ENCODE results near the gene COL6A6.

Gene COL6A6

DNA sequence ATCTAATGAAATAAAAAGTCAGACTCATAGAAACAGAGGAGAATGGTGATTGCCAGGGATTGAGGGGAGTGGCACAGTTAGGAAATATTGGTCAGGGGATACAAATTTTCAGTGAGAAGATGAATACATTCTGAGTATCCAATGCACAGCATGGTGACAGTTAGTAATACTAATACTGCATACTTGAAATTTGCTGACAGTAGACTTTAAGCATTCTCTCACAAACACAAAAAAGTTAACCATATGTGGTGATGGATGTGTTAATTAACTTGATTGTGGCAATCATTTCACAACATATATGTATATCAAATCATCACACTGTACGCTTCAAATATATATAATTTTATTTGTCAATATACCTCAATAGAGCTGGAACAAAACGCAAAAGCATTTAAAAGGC lies 9.2 kb upstream of the COL6A6 start:
- H3K9me3 ChIP-seq (ENCODE audit: control insufficient read depth, low read length) = no peaks in the 10 kb centered on the region
- DNase-seq (ENCODE audit: low read depth) = no peak
- peaks cover 6% of the 10 kb centered on the region for H3K27me3 ChIP-seq (replicated peaks; ENCODE audit: control insufficient read depth, insufficient read depth, low read length)
- no peak overlapping the region for H3K4me3 ChIP-seq (ENCODE audit: low read length)
- peaks cover 13% of the 10 kb centered on the region for H3K4me1 ChIP-seq (ENCODE audit: control insufficient read depth, insufficient read depth, low read length)
- no peak overlapping the region for H3K9ac ChIP-seq (ENCODE audit: low read length)
- no peaks in the 10 kb centered on the region for H3K36me3 ChIP-seq (ENCODE audit: control insufficient read depth, insufficient read depth, low read length, severe bottlenecking)

DNA sequence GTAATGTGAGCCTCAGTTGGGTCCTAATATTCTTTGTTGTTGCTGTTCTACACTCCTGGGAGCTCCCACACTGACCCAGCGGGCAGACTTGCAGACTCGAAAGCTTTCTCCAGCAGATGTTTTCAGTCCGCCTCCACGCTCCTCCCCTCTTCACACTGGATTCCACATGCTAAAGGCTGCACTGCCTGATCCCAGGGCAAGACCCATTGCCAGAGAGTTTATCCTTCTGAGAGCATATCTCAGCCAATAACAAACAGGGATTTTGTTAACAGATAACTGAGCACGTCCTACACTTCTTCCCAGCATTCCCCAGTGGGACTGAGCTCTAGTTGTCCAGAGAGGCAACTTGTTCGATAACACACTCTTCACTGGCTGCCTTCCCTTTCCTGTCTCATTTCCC lies 8.0 kb upstream of the COL6A6 start:
- Histone ChIP-seq H3K9ac (ENCODE audit: low read length) (no peak overlapping the region), H3K36me3 (ENCODE audit: control insufficient read depth, insufficient read depth, low read length, severe bottlenecking) (no peaks in the 10 kb centered on the region), H3K4me1 (ENCODE audit: control insufficient read depth, insufficient read depth, low read length) (peaks cover 13% of the 10 kb centered on the region), H3K9me3 (ENCODE audit: control insufficient read depth, low read length) (no peaks in the 10 kb centered on the region), H3K27me3 (replicated peaks; ENCODE audit: control insufficient read depth, insufficient read depth, low read length) (peaks cover 6% of the 10 kb centered on the region), H3K4me3 (ENCODE audit: low read length) (peak overlapping the region; percentile 46)
- DNase-seq (ENCODE audit: low read depth) = no peak

DNA sequence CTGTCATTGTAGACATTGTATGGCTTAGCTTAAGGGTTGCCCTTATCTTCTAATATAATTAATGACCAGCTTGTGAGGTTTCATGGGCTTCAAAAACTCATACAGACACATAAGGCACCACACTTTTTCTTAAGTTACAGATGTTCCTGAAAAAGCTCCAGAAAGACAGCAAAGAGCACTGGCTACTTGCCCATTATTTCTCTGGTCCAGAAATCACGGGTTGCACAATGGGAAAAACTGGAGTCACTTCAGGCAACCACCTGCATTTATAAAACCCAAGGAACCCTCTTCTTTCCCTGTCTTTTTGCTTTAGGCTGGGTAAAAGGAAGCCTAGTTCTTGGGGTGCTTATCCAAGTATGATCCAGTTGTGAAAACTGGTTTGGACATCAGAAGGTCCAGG lies 2.3 kb upstream of the COL6A6 start:
- peak; percentile 13 for DNase-seq (ENCODE audit: low read depth)

DNA sequence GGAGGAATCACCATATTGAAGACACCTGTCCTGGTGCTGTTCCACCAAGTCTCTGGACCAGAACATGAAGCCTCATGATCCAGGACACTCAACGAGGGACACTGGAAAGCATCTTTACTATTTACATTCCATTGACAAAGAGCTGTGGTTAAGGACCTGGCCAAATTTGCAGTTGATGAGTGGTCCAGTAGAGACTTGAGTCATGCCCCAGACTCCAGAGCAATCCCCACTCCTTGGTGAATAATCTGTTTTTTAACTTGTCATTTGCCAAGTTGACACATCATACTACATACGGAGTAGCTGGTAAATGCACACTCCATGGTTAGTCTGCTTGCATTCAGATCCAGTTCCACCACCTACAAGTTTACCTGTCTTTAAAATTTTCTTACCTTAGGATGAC lies 1.2 kb upstream of the COL6A6 start:
- no peak for DNase-seq (ENCODE audit: low read depth)
- Histone ChIP-seq H3K27me3 (replicated peaks; ENCODE audit: control insufficient read depth, insufficient read depth, low read length) (peaks cover 6% of the 10 kb centered on the region), H3K4me3 (ENCODE audit: low read length) (no peak overlapping the region), H3K9me3 (ENCODE audit: control insufficient read depth, low read length) (no peaks in the 10 kb centered on the region), H3K9ac (ENCODE audit: low read length) (no peak overlapping the region), H3K4me1 (ENCODE audit: control insufficient read depth, insufficient read depth, low read length) (peaks cover 15% of the 10 kb centered on the region), H3K36me3 (ENCODE audit: control insufficient read depth, insufficient read depth, low read length, severe bottlenecking) (no peaks in the 10 kb centered on the region)

More for the DNA sequence above, 2.3 kb upstream of the COL6A6 start:
- H3K27me3 ChIP-seq (replicated peaks; ENCODE audit: control insufficient read depth, insufficient read depth, low read length) = peaks cover 8% of the 10 kb centered on the region
- no peaks in the 10 kb centered on the region for H3K36me3 ChIP-seq (ENCODE audit: control insufficient read depth, insufficient read depth, low read length, severe bottlenecking)
- no peak overlapping the region for H3K9ac ChIP-seq (ENCODE audit: low read length)
- H3K4me1 ChIP-seq (ENCODE audit: control insufficient read depth, insufficient read depth, low read length) = peaks cover 15% of the 10 kb centered on the region
- no peak overlapping the region for H3K4me3 ChIP-seq (ENCODE audit: low read length)
- no peaks in the 10 kb centered on the region for H3K9me3 ChIP-seq (ENCODE audit: control insufficient read depth, low read length)

DNA sequence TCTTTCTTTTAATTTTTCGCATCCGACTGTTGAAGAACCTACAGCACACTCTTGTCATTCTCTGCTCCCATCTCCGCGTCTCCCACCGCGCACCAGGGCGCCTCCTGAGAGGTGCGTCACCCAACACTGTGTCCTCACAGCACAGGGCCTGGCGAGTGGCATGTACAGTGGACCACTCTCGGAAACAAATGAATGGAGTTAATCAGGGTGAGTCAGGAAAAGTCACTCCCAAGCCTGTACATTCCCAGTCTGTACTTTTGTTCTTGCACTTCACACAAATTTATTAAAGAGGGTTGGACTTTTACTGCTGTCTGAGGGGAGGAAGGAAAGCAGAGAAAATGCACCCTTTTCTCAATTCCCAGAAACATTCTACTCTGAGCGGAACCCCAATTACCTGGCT lies 625 bp downstream of the COL6A6 start:
- DNase-seq (ENCODE audit: low read depth) = no peak
- Histone ChIP-seq H3K4me1 (ENCODE audit: control insufficient read depth, insufficient read depth, low read length) (peaks cover 15% of the 10 kb centered on the region), H3K36me3 (ENCODE audit: control insufficient read depth, insufficient read depth, low read length, severe bottlenecking) (no peaks in the 10 kb centered on the region), H3K4me3 (ENCODE audit: low read length) (peak overlapping the region; percentile 72), H3K27me3 (replicated peaks; ENCODE audit: control insufficient read depth, insufficient read depth, low read length) (peaks cover 6% of the 10 kb centered on the region), H3K9me3 (ENCODE audit: control insufficient read depth, low read length) (no peaks in the 10 kb centered on the region), H3K9ac (ENCODE audit: low read length) (no peak overlapping the region)

DNA sequence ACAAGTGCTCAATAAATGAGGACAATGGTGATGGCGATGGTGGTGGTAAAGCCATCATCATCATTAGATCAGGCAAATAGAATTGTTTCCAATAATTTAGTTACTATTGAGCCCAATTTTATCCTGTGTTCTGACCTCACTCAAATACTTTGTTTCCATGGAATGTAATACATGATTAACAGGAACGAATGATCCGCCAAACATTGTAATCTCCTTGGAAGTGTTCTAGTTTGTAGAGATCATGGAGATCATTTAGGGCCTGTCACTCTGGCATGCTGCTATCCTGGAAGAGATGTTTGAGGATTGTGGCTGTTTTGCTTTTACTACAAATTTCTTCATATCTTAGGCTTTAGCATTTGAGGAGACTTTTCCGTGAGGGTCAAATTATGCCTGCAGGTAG lies 2.8 kb downstream of the COL6A6 start:
- Histone ChIP-seq H3K9ac (ENCODE audit: low read length) (no peak overlapping the region), H3K4me1 (ENCODE audit: control insufficient read depth, insufficient read depth, low read length) (peaks cover 10% of the 10 kb centered on the region), H3K9me3 (ENCODE audit: control insufficient read depth, low read length) (no peaks in the 10 kb centered on the region), H3K36me3 (ENCODE audit: control insufficient read depth, insufficient read depth, low read length, severe bottlenecking) (no peaks in the 10 kb centered on the region), H3K4me3 (ENCODE audit: low read length) (no peak overlapping the region), H3K27me3 (replicated peaks; ENCODE audit: control insufficient read depth, insufficient read depth, low read length) (peaks cover 6% of the 10 kb centered on the region)
- no peak for DNase-seq (ENCODE audit: low read depth)

DNA sequence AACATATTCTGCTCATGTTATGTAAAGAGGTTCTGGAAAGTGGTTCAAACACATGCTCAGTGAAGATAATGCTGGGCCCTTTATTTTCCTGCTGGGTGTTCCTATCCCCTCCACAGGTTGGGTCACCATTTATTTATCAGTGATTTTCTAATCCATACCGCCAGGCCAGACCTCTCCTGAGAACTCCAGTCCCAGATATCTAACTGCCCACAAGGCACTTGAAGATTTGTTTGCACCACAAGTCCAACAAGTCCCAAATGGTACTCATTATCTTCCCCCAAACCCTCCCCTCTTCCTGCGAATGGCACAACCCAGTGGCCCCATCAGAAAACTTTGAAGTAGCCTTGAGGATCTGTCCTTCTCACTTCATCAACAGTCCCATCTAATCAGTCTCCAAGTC lies 5.4 kb downstream of the COL6A6 start:
- Histone ChIP-seq H3K9ac (ENCODE audit: low read length) (no peak overlapping the region), H3K4me3 (ENCODE audit: low read length) (no peak overlapping the region), H3K36me3 (ENCODE audit: control insufficient read depth, insufficient read depth, low read length, severe bottlenecking) (no peaks in the 10 kb centered on the region), H3K27me3 (replicated peaks; ENCODE audit: control insufficient read depth, insufficient read depth, low read length) (peaks cover 6% of the 10 kb centered on the region), H3K9me3 (ENCODE audit: control insufficient read depth, low read length) (no peaks in the 10 kb centered on the region), H3K4me1 (ENCODE audit: control insufficient read depth, insufficient read depth, low read length) (peaks cover 5% of the 10 kb centered on the region)
- DNase-seq (ENCODE audit: low read depth) = no peak

DNA sequence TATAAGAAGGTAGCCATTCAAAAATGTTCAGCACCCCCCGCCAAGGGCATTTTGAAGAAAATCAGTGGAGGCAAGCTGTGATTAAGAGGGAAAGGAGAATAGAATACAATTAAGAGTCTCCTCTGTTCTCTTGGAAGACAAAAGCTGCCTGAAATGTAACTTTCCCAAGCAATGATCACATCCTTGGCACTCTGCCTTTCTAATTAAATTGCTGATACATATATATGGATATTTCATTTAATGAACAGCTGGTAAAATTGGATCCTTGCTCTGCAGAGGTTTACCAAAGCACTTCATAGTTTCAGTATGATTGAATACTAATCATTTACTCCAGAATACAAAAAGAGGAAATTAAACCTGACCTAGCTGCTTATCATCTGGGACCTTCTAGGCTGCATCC lies 10.4 kb downstream of the COL6A6 start:
- Histone ChIP-seq H3K4me1 (ENCODE audit: control insufficient read depth, insufficient read depth, low read length) (no peaks in the 10 kb centered on the region), H3K4me3 (ENCODE audit: low read length) (no peak overlapping the region), H3K36me3 (ENCODE audit: control insufficient read depth, insufficient read depth, low read length, severe bottlenecking) (no peaks in the 10 kb centered on the region), H3K27me3 (replicated peaks; ENCODE audit: control insufficient read depth, insufficient read depth, low read length) (no peaks in the 10 kb centered on the region), H3K9ac (ENCODE audit: low read length) (no peak overlapping the region), H3K9me3 (ENCODE audit: control insufficient read depth, low read length) (no peaks in the 10 kb centered on the region)
- no peak for DNase-seq (ENCODE audit: low read depth)

DNA sequence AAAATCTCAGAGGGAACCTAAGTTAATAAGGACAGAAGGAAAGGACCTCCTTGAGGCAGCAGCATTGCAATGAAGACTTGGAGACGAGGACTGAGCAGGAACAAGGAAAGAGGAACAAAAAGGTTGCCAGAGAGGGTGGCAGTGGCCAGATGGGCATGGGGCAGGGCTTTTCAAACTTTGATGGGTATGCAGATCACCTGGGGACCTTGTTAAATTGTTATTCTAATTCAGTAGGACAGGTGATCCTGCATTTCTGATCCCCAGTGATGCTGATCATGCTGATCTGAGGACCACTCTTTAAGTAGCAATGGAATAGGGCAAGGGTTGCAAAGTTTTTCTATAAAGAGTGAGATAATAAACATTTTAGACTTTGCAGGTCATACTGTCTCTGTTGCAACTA lies 11.1 kb downstream of the COL6A6 start:
- Histone ChIP-seq H3K9me3 (ENCODE audit: control insufficient read depth, low read length) (no peaks in the 10 kb centered on the region), H3K4me1 (ENCODE audit: control insufficient read depth, insufficient read depth, low read length) (no peaks in the 10 kb centered on the region), H3K27me3 (replicated peaks; ENCODE audit: control insufficient read depth, insufficient read depth, low read length) (no peaks in the 10 kb centered on the region), H3K36me3 (ENCODE audit: control insufficient read depth, insufficient read depth, low read length, severe bottlenecking) (no peaks in the 10 kb centered on the region), H3K9ac (ENCODE audit: low read length) (no peak overlapping the region), H3K4me3 (ENCODE audit: low read length) (no peak overlapping the region)
- no peak for DNase-seq (ENCODE audit: low read depth)

DNA sequence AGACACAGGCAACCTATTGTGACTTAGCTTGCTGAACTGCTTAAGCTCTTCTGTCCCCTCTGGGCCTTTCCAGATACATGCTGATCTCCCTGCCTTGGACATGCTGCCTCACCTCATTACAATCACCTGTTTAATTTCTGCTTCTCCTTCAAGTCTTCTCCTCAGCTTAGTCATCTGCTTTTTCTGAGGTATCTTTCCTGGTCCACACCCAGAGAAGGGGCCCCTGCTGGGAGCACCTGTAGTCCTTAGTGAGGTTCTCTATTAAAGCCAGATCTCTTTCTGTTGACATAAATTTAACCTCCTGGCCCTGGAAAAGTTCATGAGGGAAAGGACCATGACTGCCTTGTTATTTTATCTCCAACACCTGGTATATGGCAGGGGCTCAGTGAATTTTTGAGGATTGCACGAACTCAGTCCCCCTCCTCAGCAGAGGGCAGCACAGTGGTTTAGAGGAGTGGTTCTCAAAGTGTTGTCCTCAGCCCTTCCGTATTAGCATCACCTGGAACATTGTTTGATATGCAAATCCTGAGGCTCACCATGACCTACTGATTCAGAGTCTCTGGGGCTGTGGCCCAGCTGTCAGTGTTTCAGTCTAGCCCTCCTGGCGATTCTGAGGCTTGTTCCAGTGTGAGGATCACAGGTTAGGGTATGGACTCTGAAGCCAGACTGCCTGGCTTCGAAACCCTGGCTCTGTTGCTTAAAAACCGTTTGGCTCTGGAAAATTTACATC lies 12.7 kb downstream of the COL6A6 start:
- Histone ChIP-seq H3K4me1 (ENCODE audit: control insufficient read depth, insufficient read depth, low read length) (no peaks in the 10 kb centered on the region), H3K4me3 (ENCODE audit: low read length) (no peak overlapping the region), H3K9me3 (ENCODE audit: control insufficient read depth, low read length) (no peaks in the 10 kb centered on the region), H3K36me3 (ENCODE audit: control insufficient read depth, insufficient read depth, low read length, severe bottlenecking) (no peaks in the 10 kb centered on the region), H3K9ac (ENCODE audit: low read length) (no peak overlapping the region), H3K27me3 (replicated peaks; ENCODE audit: control insufficient read depth, insufficient read depth, low read length) (no peaks in the 10 kb centered on the region)
- DNase-seq (ENCODE audit: low read depth) = no peak

DNA sequence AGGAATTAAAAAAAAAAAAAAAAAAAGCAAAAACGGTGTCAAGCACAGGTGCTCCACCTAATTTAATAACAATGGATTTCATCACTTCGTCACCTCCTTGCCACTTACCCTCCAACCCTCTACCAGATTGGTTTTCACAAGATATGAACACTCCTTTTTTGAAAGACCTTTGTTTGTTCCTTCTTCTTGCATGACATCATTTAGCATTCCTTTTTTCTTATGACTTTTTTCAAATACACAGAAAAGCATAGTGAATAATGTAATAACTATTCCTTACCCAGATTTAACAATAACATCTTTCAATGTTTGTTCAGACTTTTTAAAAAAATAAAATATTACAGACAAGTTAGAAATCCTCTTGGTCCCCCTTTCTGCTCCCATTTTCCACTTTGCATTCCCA lies 16.3 kb downstream of the COL6A6 start:
- Histone ChIP-seq H3K27me3 (replicated peaks; ENCODE audit: control insufficient read depth, insufficient read depth, low read length) (no peaks in the 10 kb centered on the region), H3K36me3 (ENCODE audit: control insufficient read depth, insufficient read depth, low read length, severe bottlenecking) (no peaks in the 10 kb centered on the region), H3K4me1 (ENCODE audit: control insufficient read depth, insufficient read depth, low read length) (no peaks in the 10 kb centered on the region), H3K4me3 (ENCODE audit: low read length) (no peak overlapping the region), H3K9me3 (ENCODE audit: control insufficient read depth, low read length) (no peaks in the 10 kb centered on the region), H3K9ac (ENCODE audit: low read length) (no peak overlapping the region)
- DNase-seq (ENCODE audit: low read depth) = peak; percentile 52

DNA sequence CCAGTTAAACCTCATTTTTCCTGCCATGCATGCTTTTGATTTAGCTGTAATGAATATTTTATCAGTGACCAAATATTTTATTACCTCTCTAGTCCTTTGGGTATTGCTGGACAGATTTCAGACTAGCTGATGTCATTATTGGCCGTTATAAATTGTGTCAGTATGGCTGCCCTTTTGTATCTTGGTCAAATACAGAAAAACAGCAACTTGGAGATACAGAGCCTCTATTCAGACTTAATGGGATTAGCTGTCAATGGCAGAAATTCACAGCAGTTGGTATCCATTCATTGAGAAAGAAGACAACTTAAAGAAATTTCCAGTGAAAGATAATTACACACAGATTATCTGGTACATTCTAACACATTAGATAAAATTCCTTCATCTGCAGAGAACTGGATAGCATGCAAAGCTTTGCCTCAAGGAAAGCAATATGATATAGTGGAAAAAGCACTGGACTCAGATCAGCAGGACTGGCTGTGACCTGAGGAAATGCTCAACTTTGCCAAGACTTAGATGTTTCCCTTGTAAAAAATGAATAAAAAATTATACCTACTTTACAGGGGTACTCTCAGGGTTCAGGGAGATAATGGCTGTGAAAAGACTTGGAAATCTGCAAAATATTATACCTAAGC lies 20.8 kb downstream of the COL6A6 start:
- H3K4me1 ChIP-seq (ENCODE audit: control insufficient read depth, insufficient read depth, low read length) = no peaks in the 10 kb centered on the region
- no peaks in the 10 kb centered on the region for H3K9me3 ChIP-seq (ENCODE audit: control insufficient read depth, low read length)
- H3K27me3 ChIP-seq (replicated peaks; ENCODE audit: control insufficient read depth, insufficient read depth, low read length) = no peaks in the 10 kb centered on the region
- H3K9ac ChIP-seq (ENCODE audit: low read length) = no peak overlapping the region
- DNase-seq (ENCODE audit: low read depth) = peak; percentile 56
- no peak overlapping the region for H3K4me3 ChIP-seq (ENCODE audit: low read length)
- H3K36me3 ChIP-seq (ENCODE audit: control insufficient read depth, insufficient read depth, low read length, severe bottlenecking) = no peaks in the 10 kb centered on the region

Measured in adipocyte (in vitro differentiated cells).